AG04449 (cell line): ENCODE data around the gene FADS6.

Source experiments
- CTCF ChIA-PET: fragments of 350-600 bp; formaldehyde crosslinking; extraction: SDS; loops from one replicate; lab custom pipeline; 2021; ENCODE audit warnings: antibody characterized with exemption; lab: Yijun Ruan, JAX
- POLR2A ChIA-PET: fragments of 400-600, 350-600 bp; formaldehyde crosslinking; extraction: SDS; loops from one replicate; lab custom pipeline; 2020; ENCODE audit warnings: antibody characterized with exemption, inconsistent platforms; lab: Yijun Ruan, JAX
- DNase-seq: peaks from one replicate; pipeline ENCODE4 v3.0.0-alpha.2; 2010; ENCODE audit warnings: low read depth, low spot score
- H3K4me3 ChIP-seq: 2 replicates; pipeline ENCODE4 v1.5.1; 2011; ENCODE audit warnings: low read depth, mild to moderate bottlenecking, control low read depth, low read length
- CTCF ChIP-seq: IDR thresholded peaks from one replicate; pipeline ENCODE4 v1.5.1; 2011; ENCODE audit warnings: mild to moderate bottlenecking, moderate library complexity, low read length, control low read depth, inconsistent platforms; ENCODE audit not compliant: insufficient read depth; ENCODE audit errors: missing control alignments

The FADS6 gene

DNA sequence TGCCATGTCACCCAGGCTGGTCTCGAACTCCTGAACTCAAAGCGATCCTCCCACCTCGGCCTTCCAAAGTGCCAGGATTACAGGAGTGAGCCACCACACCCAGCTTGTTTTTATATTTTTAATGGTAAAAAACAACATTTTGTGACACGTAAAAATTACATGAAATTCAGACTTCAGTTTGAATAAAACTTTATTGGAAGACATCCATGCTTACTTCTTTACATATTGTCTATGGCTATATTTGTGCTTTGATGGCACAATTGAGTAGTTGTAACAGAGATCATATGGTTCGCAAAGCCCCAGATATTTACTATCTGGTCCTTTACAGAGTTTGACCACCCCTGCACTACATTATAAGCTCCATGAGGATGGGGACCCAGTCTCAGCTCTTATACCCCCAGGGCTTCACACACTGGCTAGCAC lies 18.8 kb downstream of the FADS6 start:
- ChIA-PET CTCF (interaction anchor here (0.6 to 5.6 kb wide), 7 partner anchors 9 to 129 kb away, joined by 3 to 37 read pairs (median 4); no protein-coding TSS in a partner anchor), POLR2A (no interaction called here)
- no peak overlapping the region for H3K4me3 ChIP-seq
- DNase-seq, result no peak
- no peak for TF ChIP-seq CTCF

DNA sequence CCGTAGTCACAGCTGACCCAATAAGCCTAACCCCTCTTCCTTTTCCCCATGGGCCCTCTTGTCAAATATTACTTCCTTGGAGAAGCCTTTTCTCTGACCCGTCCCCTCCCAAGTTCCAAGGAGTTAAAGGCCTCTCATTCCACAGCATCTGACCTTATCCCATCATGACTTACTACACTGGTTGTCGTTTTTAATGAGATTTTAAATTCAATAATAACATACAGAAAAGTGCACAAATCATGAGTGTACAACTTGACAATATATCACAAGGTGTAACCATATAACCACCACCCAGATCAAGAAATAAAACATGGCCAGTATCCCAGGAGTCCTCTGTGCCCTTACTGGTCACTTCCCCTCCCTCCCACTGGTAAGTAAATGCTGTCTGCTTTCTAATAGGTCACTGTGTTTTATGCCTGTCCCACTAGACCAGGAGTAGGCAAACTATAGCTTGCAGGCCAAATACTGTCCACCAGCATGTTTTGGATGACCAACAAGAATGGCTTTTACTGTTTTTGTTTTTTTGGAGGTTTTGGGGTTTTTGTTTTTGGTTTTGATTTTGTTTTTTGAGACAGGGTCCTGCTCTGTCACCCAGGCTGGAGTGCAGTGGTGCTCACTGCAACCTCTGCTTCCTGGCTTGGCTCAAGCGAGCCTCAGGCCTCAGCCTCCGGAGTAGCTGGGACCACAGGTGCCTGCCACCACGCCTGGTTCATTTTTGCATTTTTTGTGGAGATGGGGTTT lies 19.4 kb downstream of the FADS6 start:
- POLR2A ChIA-PET, result interaction anchor here (0.7 kb wide), 1 partner anchor 114 kb away, joined by 6 read pairs; the partner anchor contains the start of gene CDR2L
- H3K4me3 ChIP-seq, result peak overlapping the region; percentile 83
- no peak for DNase-seq
- CTCF ChIA-PET, result interaction anchor here (0.6 to 5.6 kb wide), 8 partner anchors 9 to 129 kb away, joined by 3 to 37 read pairs (median 6); no protein-coding TSS in a partner anchor
- no peak for TF ChIP-seq CTCF

DNA sequence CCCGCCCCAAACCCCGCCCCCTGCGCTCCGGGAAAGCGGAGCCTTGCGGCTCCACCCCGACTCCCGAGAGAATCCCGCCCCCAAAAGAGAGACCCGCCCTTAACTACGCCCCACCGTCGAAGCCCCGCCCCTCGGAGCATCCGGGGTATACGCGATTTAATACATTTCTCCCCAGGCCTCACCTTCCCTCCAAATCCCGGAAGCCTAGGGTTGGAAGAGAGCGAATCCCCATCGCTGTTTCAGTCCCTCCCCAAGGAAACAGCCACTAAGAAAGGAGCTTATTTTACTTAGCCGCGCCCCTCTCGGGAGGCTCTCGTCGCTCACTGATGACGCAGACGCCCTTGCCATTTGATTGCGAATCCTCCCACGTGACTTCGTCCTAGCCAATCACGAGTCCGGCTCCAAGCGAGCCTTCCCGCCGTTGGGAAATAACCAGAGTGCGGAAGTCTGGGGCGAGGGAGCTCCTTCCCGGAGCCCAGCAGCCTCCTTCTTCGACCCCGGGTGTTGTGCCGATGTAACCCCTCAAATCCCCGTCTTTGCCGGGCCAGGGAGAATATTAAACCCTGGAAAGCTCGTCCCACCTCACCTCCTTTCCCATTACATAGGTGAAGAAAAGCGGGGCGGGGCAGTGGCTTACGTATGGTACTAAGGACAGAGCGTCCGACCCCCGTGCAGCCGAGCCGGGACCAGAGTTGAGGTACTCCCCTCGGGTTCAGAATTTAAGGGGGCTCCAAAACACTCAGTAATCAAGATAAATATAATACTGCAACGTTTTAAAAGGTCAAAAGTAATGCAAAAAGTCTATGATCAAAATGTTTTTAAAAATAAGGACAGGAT lies 20.2 kb downstream of the FADS6 start:
- peak; percentile 99 for DNase-seq
- POLR2A ChIA-PET, result interaction anchor here (0.6 to 1.7 kb wide), 11 partner anchors 8 to 122 kb away, joined by 3 to 7 read pairs (median 4); partner anchors contain the start of genes CDR2L and NAT9
- H3K4me3 ChIP-seq, result peak overlapping the region; percentile 86
- CTCF ChIA-PET, result interaction anchor here (0.7 to 5.6 kb wide), 7 partner anchors 9 to 128 kb away, joined by 4 to 37 read pairs (median 8); no protein-coding TSS in a partner anchor
- no peak for TF ChIP-seq CTCF

DNA sequence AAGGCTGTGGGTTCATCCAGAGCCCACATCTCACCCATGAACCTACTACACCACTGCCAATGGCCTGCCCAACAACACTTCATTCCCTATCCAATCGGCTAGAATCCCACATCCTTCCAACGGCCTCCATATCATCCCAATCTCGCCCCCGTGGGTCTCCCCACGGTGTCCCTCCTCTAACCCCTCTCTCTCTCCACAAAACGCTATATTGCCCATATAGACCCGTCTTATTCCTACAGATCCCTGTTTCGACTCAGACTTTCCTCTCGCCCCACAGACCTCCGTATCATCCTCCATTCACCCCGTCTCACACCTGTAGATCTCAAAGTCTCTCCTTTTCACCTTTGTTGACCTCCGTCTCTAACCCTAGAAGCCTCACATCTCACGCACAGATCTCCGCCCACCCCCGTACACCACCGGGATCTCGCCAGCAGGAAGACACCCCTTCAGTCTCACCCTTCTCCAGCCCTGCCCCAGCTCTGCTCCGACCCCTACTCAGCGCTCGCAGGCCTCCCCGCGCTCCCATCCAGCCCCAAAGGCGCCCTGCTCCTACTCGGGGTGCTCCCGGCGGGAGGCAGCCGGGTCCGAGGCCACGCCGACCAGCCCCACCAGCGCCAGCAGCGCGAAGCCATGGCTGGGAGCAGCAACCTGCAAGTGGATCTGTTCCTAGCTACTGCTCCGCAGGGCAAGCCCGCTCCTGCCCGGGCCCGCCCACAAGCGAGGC lies 21.0 kb downstream of the FADS6 start, which contains the start of gene FDXR:
Gene FDXR, minus strand, starts transcription at position 682 of the 724 bp plus-strand sequence. Its CDS starts 50 bp downstream, at position 632.
- no peak for DNase-seq
- ChIA-PET CTCF (interaction anchor here (1.1 to 20.6 kb wide), 9 partner anchors 8 to 127 kb away, joined by 4 to 692 read pairs (median 16); partner anchors contain the start of gene GRIN2C), POLR2A (interaction anchor here (0.5 to 1.7 kb wide), 10 partner anchors 8 to 444 kb away, joined by 3 to 7 read pairs (median 4); partner anchors contain the start of gene NAT9)
- H3K4me3 ChIP-seq, result peak within 1 kb of the TSS; percentile 86
- TF ChIP-seq CTCF, result no peak

GRCh38 chr17:74871356-74872076 lies 21.9 kb downstream of the FADS6 start:
- ChIA-PET POLR2A (interaction anchor here (0.5 to 1.7 kb wide), 2 partner anchors 10 to 445 kb away, joined by 3 to 7 read pairs; no protein-coding TSS in a partner anchor), CTCF (interaction anchor here (0.9 to 20.6 kb wide), 7 partner anchors 7 to 127 kb away, joined by 3 to 692 read pairs (median 17); partner anchors contain the start of gene GRIN2C)
- TF ChIP-seq CTCF, result no peak
- H3K4me3 ChIP-seq, result peak overlapping the region; percentile 86
- DNase-seq, result no peak
